GM12878 (cell line): ENCODE data around the gene TSPAN12. TPM values are rescaled to one million over a fixed set of nuclear protein-coding genes. Genes with fewer than 3 reads are reported as not detected.

Source experiments
- ATAC-seq: fragments of 200-7000 bp; cut with Tn5 transposase; 3 replicates; pipeline ENCODE4 v1.9.1; 2020; ENCODE audit warnings: mild to moderate bottlenecking, moderate library complexity
- BruUV-seq: library from RNA; stranded (reverse); fragments of 400-500 nt; replicated peaks from 2 replicates; lab custom pipeline; 2021; lab: Mats Ljungman, UMichigan
- CTCF ChIA-PET: fragments of 300-600 bp; sonication (Branson Sonifier 250); formaldehyde crosslinking; extraction: SDS; loops from one replicate; lab custom pipeline; 2021; ENCODE audit warnings: inconsistent platforms; lab: Yijun Ruan, JAX
- POLR2A ChIA-PET: fragments of 350-600 bp; formaldehyde crosslinking; extraction: SDS; loops from one replicate; lab custom pipeline; 2021; ENCODE audit warnings: inconsistent platforms; lab: Charles Lee
- RAD21 ChIA-PET: fragments of 300-600 bp; sonication (Branson Sonifier 250); formaldehyde crosslinking; loops from one replicate; lab custom pipeline; 2023; ENCODE audit warnings: antibody characterized with exemption; ENCODE audit not compliant: unreplicated experiment; lab: Charles Lee
- SMC1A ChIA-PET: fragments of 300-600 bp; sonication (Branson Sonifier 250); formaldehyde crosslinking; loops from one replicate; lab custom pipeline; 2023; ENCODE audit not compliant: unreplicated experiment, uncharacterized antibody; lab: Charles Lee
- DNase-seq: peaks from one replicate; pipeline ENCODE4 v3.0.0-alpha.2; 2011; ENCODE audit warnings: low read depth, low spot score
- FAIRE-seq: peaks from 3 replicates; lab custom pipeline; 2011; peaks lifted over from hg19 to GRCh38; lab: Jason Lieb, UNC
- H2AFZ ChIP-seq: 2 replicates; pipeline ENCODE4 v1.6.0; 2011; ENCODE audit warnings: low read depth, low read length, control low read depth; ENCODE audit not compliant: control insufficient read depth
- H3K27ac ChIP-seq: 2 replicates; pipeline ENCODE4 v1.5.1; 2011; ENCODE audit warnings: control low read depth; ENCODE audit not compliant: control insufficient read depth, insufficient read depth
- H3K27me3 ChIP-seq, 2 experiments: replicated peaks in 1 of 2; 2 replicates each; pipeline versions ENCODE4 v1.6.0 to v1.6.1; 2011; ENCODE audit warnings: low read length in 1 of 2; ENCODE audit not compliant: control insufficient read depth in 2 of 2, insufficient read depth in 2 of 2
- H3K36me3 ChIP-seq, 2 experiments: 2 replicates each; pipeline ENCODE4 v1.5.1; 2011; ENCODE audit warnings: low read length in 1 of 2; ENCODE audit not compliant: control insufficient read depth in 2 of 2, insufficient read depth in 2 of 2
- H3K4me1 ChIP-seq: 2 replicates; pipeline ENCODE4 v1.6.1; 2011; ENCODE audit warnings: mild to moderate bottlenecking, low read length, moderate library complexity, mixed read lengths; ENCODE audit not compliant: control insufficient read depth, insufficient read depth
- H3K4me2 ChIP-seq: 2 replicates; pipeline ENCODE4 v1.6.0; 2011; ENCODE audit warnings: control low read depth; ENCODE audit not compliant: control insufficient read depth, insufficient read depth
- H3K4me3 ChIP-seq: fragments of 200-600 bp; sonication (generic); 2 replicates; pipeline ENCODE4 v1.5.1; 2016
- H3K79me2 ChIP-seq: 2 replicates; pipeline ENCODE4 v1.6.0; 2011; ENCODE audit warnings: low read length; ENCODE audit not compliant: control insufficient read depth, insufficient read depth
- H3K9ac ChIP-seq: 2 replicates; pipeline ENCODE4 v1.8.0; 2011; ENCODE audit warnings: low read length, control low read depth, mixed read lengths; ENCODE audit not compliant: control insufficient read depth, insufficient read depth
- H3K9me3 ChIP-seq: replicated peaks from 3 replicates; pipeline ENCODE4 v1.5.1; 2011; ENCODE audit warnings: mild to moderate bottlenecking, low read length; ENCODE audit not compliant: control insufficient read depth, insufficient read depth
- H4K20me1 ChIP-seq: 2 replicates; pipeline ENCODE4 v1.6.0; 2011; ENCODE audit not compliant: control insufficient read depth, insufficient read depth
- BCL11A ChIP-seq: IDR thresholded peaks from 2 replicates; pipeline ENCODE4 v1.6.1; 2011; ENCODE audit warnings: low read depth, low read length
- CTCF ChIP-seq, 3 experiments: IDR thresholded peaks in 2 of 3; conservative IDR thresholded peaks in 1 of 3; 2 replicates each; pipeline ENCODE4 v1.5.1; 2011; ENCODE audit warnings: low read depth in 3 of 3, low read length in 3 of 3, mild to moderate bottlenecking in 3 of 3, control low read depth in 2 of 3, moderate library complexity in 2 of 3, inconsistent platforms in 1 of 3, mixed read lengths in 1 of 3; ENCODE audit not compliant: control insufficient read depth in 2 of 3, insufficient read depth in 1 of 3; ENCODE audit errors: extremely low read depth in 1 of 3
- PRDM15 ChIP-seq: fragments of 450-650 bp; formaldehyde crosslinking; IDR thresholded peaks from 2 replicates; pipeline ENCODE4 v1.4.0; 2020; ENCODE audit warnings: mild to moderate bottlenecking, moderate library complexity
- ZNF687 ChIP-seq: fragments of 450-650 bp; IDR thresholded peaks from 2 replicates; pipeline ENCODE4 v1.6.1; 2017; ENCODE audit warnings: mild to moderate bottlenecking, moderate library complexity
- WGBS: methylation state at CpG from one replicate; pipeline ENCODE4 v1.1.6; 2016; ENCODE audit warnings: low lambda C conversion rate; ENCODE audit not compliant: insufficient replicate concordance, insufficient coverage; ENCODE audit errors: missing lambda C conversion rate; 5-methylcytosine and 5-hydroxymethylcytosine counted together
- in situ Hi-C: fragments of 300-500 bp; cut with MboI; formaldehyde crosslinking; loops from 9 replicates; pipeline ENCODE4 v1.14.3; 2018; ENCODE audit warnings: mixed read lengths
- intact Hi-C: fragments of 100-400 bp; cut with micrococcal nuclease; formaldehyde crosslinking; loops from one replicate; pipeline ENCODE4 v1.14.2; 2022; ENCODE audit not compliant: unreplicated experiment
- polyA plus RNA-seq, 11 experiments: library from polyadenylated mRNA; depleted of rRNA in 4 of 11; unstranded in 6 of 11; stranded (reverse) in 5 of 11; fragments of >200 nt; fragmentation: Nextera tagmentation in 4 of 11; fragmentation: Illumina TruSeq in 1 of 11; extraction: Ambion mirVana in 4 of 11; extraction: Trizol in 1 of 11; gene quantifications; 1 replicate in 1 of 11; 2 replicates in 10 of 11; pipeline versions ENCODE4 v1.2.1 to v1.2.3, GENCODE V29; 2011 to 2016; ENCODE audit warnings: inconsistent platforms in 2 of 11, missing spikeins in 2 of 11, low read depth in 1 of 11
- total RNA-seq, 4 experiments: library from RNA; depleted of rRNA in 3 of 4; stranded (reverse); fragments of >200 nt in 3 of 4; fragmentation: Illumina TruSeq in 1 of 4; extraction: Trizol in 1 of 4; gene quantifications; 2 replicates each; pipeline versions ENCODE4 v1.2.1 to v1.2.3, GENCODE V29; 2013 to 2021
- TF ChIP-seq, protein P1 (sequence below): fragments of 150-350 bp; IDR thresholded peaks from 2 replicates; pipeline ENCODE4 v1.6.1; 2016; ENCODE audit warnings: low read depth, low read length

Gene TSPAN12
- total and polyA plus RNA-seq, 10 of the 15 experiments (the other 5 are each of a cell fraction or from before 2014, with no cell fraction given): 0.67 to 110 (median 1.3) TPM

DNA sequence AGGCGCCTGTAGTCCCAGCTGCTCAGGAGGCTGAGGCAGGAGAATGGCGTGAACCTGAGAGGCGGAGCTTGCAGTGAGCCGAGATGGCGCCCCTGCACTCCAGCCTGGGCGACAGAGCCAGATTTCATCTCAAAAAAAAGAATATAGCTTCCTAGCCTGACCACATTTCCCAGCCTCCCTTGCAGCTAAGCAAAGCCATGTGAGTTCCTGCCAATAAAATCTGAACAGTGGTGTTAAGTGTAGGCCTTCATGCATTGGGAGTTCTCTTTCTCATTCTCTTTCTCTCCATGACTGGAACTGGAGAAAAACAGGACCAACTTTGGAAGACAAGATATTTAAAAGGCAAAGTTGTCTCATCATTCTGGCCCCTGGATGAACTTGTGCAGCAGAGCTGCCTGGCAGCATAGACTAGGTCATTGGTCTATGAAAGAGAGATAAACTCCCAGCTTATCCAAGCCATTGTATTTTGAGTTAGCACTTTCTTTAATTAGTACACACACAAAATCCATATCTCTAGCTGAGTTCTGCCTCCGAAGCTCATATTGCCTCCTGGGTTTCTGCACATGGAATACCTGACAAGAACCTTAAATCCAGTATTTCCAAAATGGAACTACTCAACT is 60.8 kb downstream of the TSPAN12 start (continued):
- TF ChIP-seq ZNF687 (no peak), BCL11A (no peak)

GRCh38 chr7:120794106-120794729 is 63.7 kb downstream of the TSPAN12 start:
- intact Hi-C loops (loop anchor here (5.0 kb wide), 1 partner anchor 288 kb away; no protein-coding TSS in a partner anchor), in situ Hi-C loops (loop anchor here (5.0 to 25.0 kb wide), 3 partner anchors 143 to 1193 kb away; no protein-coding TSS in a partner anchor)
- Histone ChIP-seq H3K27ac (no peak overlapping the region), H3K9ac (no peak overlapping the region), H3K79me2 (no peaks in the 10 kb centered on the region), H2AFZ (no peak overlapping the region), H3K27me3 (no peaks in the 10 kb centered on the region), H3K4me2 (no peak overlapping the region), H3K4me3 (no peak overlapping the region), H3K4me1 (no peaks in the 10 kb centered on the region), H3K36me3 (no peaks in the 10 kb centered on the region; a peak in 1 of 4 replicates), H4K20me1 (no peaks in the 10 kb centered on the region), H3K9me3 (no peaks in the 10 kb centered on the region; the same call in 2 of the 3 replicates)
- CTCF ChIA-PET: interaction anchor here (1.1 to 7.2 kb wide), 11 partner anchors 9 to 314 kb away, joined by 3 to 78 read pairs (median 8); no protein-coding TSS in a partner anchor
- SMC1A ChIA-PET: interaction anchor here (0.6 to 7.2 kb wide), 12 partner anchors 9 to 392 kb away, joined by 3 to 83 read pairs (median 4); partner anchors contain the start of gene TSPAN12
- WGBS: 60% methylated on average over 4 of the region's 4 CpGs
- RAD21 ChIA-PET: interaction anchor here (0.8 to 1.6 kb wide), 6 partner anchors 13 to 195 kb away, joined by 3 to 8 read pairs (median 4); partner anchors contain the start of gene ING3
- no peak for DNase-seq
- BruUV-seq: no TSS peak
- no peak for FAIRE-seq
- no peak for ATAC-seq
- POLR2A ChIA-PET: interaction anchor here (0.5 to 1.0 kb wide), 2 partner anchors 48 to 156 kb away, joined by 5 to 6 read pairs; partner anchors contain the start of gene ING3
- TF ChIP-seq, protein P1, sequence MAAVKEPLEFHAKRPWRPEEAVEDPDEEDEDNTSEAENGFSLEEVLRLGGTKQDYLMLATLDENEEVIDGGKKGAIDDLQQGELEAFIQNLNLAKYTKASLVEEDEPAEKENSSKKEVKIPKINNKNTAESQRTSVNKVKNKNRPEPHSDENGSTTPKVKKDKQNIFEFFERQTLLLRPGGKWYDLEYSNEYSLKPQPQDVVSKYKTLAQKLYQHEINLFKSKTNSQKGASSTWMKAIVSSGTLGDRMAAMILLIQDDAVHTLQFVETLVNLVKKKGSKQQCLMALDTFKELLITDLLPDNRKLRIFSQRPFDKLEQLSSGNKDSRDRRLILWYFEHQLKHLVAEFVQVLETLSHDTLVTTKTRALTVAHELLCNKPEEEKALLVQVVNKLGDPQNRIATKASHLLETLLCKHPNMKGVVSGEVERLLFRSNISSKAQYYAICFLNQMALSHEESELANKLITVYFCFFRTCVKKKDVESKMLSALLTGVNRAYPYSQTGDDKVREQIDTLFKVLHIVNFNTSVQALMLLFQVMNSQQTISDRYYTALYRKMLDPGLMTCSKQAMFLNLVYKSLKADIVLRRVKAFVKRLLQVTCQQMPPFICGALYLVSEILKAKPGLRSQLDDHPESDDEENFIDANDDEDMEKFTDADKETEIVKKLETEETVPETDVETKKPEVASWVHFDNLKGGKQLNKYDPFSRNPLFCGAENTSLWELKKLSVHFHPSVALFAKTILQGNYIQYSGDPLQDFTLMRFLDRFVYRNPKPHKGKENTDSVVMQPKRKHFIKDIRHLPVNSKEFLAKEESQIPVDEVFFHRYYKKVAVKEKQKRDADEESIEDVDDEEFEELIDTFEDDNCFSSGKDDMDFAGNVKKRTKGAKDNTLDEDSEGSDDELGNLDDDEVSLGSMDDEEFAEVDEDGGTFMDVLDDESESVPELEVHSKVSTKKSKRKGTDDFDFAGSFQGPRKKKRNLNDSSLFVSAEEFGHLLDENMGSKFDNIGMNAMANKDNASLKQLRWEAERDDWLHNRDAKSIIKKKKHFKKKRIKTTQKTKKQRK: no peak
- TF ChIP-seq CTCF (IDR thresholded peaks at IDR 0.05 in 2 of 3, conservative IDR thresholded peaks at IDR 0.05 in 1 of 3; ENCODE audit: control insufficient read depth in 2 of 3, extremely low read depth in 1 of 3, insufficient read depth in 1 of 3, low read depth in 3 of 3, low read length in 3 of 3) (no peak), PRDM15 (CRISPR knock-in tag) (no peak)
